Eye (tissue), 1 donor: ENCODE results near the gene ZNF839.
"Not testable (repeated sequence)": the region's sequence is repeated elsewhere in the genome, so short reads cannot be mapped to it uniquely, and the experiment has no call there.

Experiments used
- DNase-seq: peaks from one replicate; pipeline ENCODE4 v3.0.0-alpha.2; 2015

Gene ZNF839

GRCh38 chr14:102319351-102320032, at the start of gene ZNF839:
ZNF839 (plus strand) TSS chr14:102319746; CDS start chr14:102319766, 20 bp downstream.
- DNase-seq = peak; percentile 97

- no peak for DNase-seq
Measured at GRCh38 chr14:102272392-102272791, 47.2 kb upstream of the ZNF839 start.

- no peak for DNase-seq
Measured at GRCh38 chr14:102275866-102276265, 43.7 kb upstream of the ZNF839 start.

- DNase-seq = no peak
Measured at GRCh38 chr14:102277874-102278630, 41.5 kb upstream of the ZNF839 start.

- no peak for DNase-seq
Measured at GRCh38 chr14:102278631-102278935, 41.0 kb upstream of the ZNF839 start.

GRCh38 chr14:102279282-102279681, 40.3 kb upstream of the ZNF839 start:
- DNase-seq = no peak

- DNase-seq = no peak
Measured at GRCh38 chr14:102279688-102280348, 39.7 kb upstream of the ZNF839 start.

- DNase-seq = peak; percentile 12
Measured at GRCh38 chr14:102280376-102280962, 39.1 kb upstream of the ZNF839 start.

- DNase-seq = no peak
Measured at GRCh38 chr14:102282751-102283465, 36.6 kb upstream of the ZNF839 start.

- no peak for DNase-seq
Measured at GRCh38 chr14:102283631-102284129, 35.9 kb upstream of the ZNF839 start.

GRCh38 chr14:102285106-102285505, 34.4 kb upstream of the ZNF839 start:
- DNase-seq = no peak

- DNase-seq = no peak
Measured at GRCh38 chr14:102288139-102288538, 31.4 kb upstream of the ZNF839 start.

- no peak for DNase-seq
Measured at GRCh38 chr14:102292441-102292840, 27.1 kb upstream of the ZNF839 start.

GRCh38 chr14:102293781-102294180, 25.8 kb upstream of the ZNF839 start:
- peak; percentile 61 for DNase-seq

- DNase-seq = peak; percentile 54
Measured at GRCh38 chr14:102295270-102295669, 24.3 kb upstream of the ZNF839 start.

GRCh38 chr14:102297436-102298170, 21.9 kb upstream of the ZNF839 start:
- DNase-seq = no peak

GRCh38 chr14:102298303-102299070, 21.1 kb upstream of the ZNF839 start:
- DNase-seq = not testable (repeated sequence)

- no peak for DNase-seq
Measured at GRCh38 chr14:102303664-102304063, 15.9 kb upstream of the ZNF839 start.

- DNase-seq = peak; percentile 99
Measured at GRCh38 chr14:102304611-102305506, 14.7 kb upstream of the ZNF839 start, which contains the start of gene MOK. MOK (minus strand) TSS chr14:102305164; CDS start chr14:102304968, 196 bp downstream.
